Natural killer cell (primary cell): ENCODE results near the gene ARPIN. TPM values are rescaled to one million over a fixed set of nuclear protein-coding genes. Genes with fewer than 3 reads are reported as not detected.

Experiments used
- ATAC-seq, 3 donors: fragments of 150-1000 bp in 2 of 3; fragments of 200-7000 bp in 1 of 3; cut with Tn5 transposase; 1 replicate in 1 of 3; 2 replicates in 2 of 3; pipeline ENCODE4 v1.10.0; 2021; ENCODE audit warnings: mild to moderate bottlenecking in 2 of 3, moderate library complexity in 2 of 3
- DNase-seq, 2 donors: peaks; one replicate each; pipeline versions ENCODE4 v3.0.0 to v3.0.0-alpha.2; 2013 to 2021; ENCODE audit warnings: mixed read lengths in 1 of 2
- H3K27ac ChIP-seq: one replicate; pipeline ENCODE4 v1.5.1; 2013; ENCODE audit warnings: mild to moderate bottlenecking, low read length
- H3K27me3 ChIP-seq: one replicate; pipeline ENCODE4 v1.6.1; 2013; ENCODE audit warnings: low read length; ENCODE audit not compliant: control insufficient read depth, insufficient read depth
- H3K36me3 ChIP-seq: one replicate; pipeline ENCODE4 v1.6.1; 2013; ENCODE audit warnings: low read length; ENCODE audit not compliant: control insufficient read depth, insufficient read depth
- H3K4me1 ChIP-seq: one replicate; pipeline ENCODE4 v1.6.1; 2013; ENCODE audit warnings: low read length; ENCODE audit not compliant: control insufficient read depth, insufficient read depth
- H3K4me3 ChIP-seq: one replicate; pipeline ENCODE4 v1.5.1; 2013; ENCODE audit warnings: low read length
- H3K9me3 ChIP-seq: one replicate; pipeline ENCODE4 v1.6.1; 2013; ENCODE audit warnings: low read length; ENCODE audit not compliant: control insufficient read depth, insufficient read depth
- H3K27ac Mint-ChIP-seq, 2 donors: one replicate each; pipeline ENCODE4 v1.8.0; 2022; ENCODE audit warnings: mild to moderate bottlenecking in 2 of 2, mixed read lengths in 2 of 2, moderate library complexity in 1 of 2
- H3K27me3 Mint-ChIP-seq, 2 donors: one replicate each; pipeline ENCODE4 v1.8.0; 2022; ENCODE audit warnings: low read depth in 2 of 2, mixed read lengths in 2 of 2
- H3K36me3 Mint-ChIP-seq: one replicate; pipeline ENCODE4 v1.8.0; 2022; ENCODE audit warnings: mixed read lengths
- H3K4me1 Mint-ChIP-seq, 2 donors: one replicate each; pipeline ENCODE4 v1.8.0; 2022; ENCODE audit warnings: mixed read lengths in 2 of 2
- H3K4me3 Mint-ChIP-seq: one replicate; pipeline ENCODE4 v1.8.0; 2022; ENCODE audit warnings: mild to moderate bottlenecking, moderate library complexity, mixed read lengths
- H3K9me3 Mint-ChIP-seq, 2 donors: one replicate each; pipeline ENCODE4 v1.8.0; 2022; ENCODE audit warnings: mixed read lengths in 2 of 2
- CTCF ChIP-seq: fragments of 200-600 bp; IDR thresholded peaks from one replicate; pipeline ENCODE4 v1.8.0; 2022; ENCODE audit warnings: antibody characterized with exemption
- WGBS: methylation state at CpG from one replicate; pipeline ENCODE4 v1.1.7; 2013; ENCODE audit warnings: missing lambda C conversion rate; ENCODE audit not compliant: insufficient coverage; 5-methylcytosine and 5-hydroxymethylcytosine counted together
- intact Hi-C: fragments of 100-400 bp; cut with micrococcal nuclease; formaldehyde crosslinking; loops from one replicate; pipeline ENCODE4 v1.14.2; 2022
- total RNA-seq, 4 donors: library from RNA; stranded (reverse); fragments of 120-200 nt in 1 of 4; gene quantifications; one replicate each; pipeline versions ENCODE4 v1.2.3 to v1.2.4, GENCODE V29; 2013 to 2022

The ARPIN gene
- total RNA-seq, 3 donors from 2014 or later (not counting 1 experiment from before 2014, with no cell fraction given), result 0.23 to 5.5 (median 0.38) TPM

GRCh38 chr15:89912145-89912673 is 543 bp downstream of the ARPIN start:
- Histone ChIP-seq H3K36me3 (no peaks in the 10 kb centered on the region), H3K27me3 (peaks cover 13% of the 10 kb centered on the region), H3K4me1 (peaks cover 10% of the 10 kb centered on the region), H3K27ac (no peak overlapping the region), H3K4me3 (peak overlapping the region; percentile 3), H3K9me3 (no peaks in the 10 kb centered on the region)
- DNase-seq (no peak), ATAC-seq (peak in 2 of 3 donors; percentile 29 to 68)
- Mint-ChIP-seq H3K27me3 (peaks cover 10 to 14% of the 10 kb centered on the region in 2 donors), H3K9me3 (no peaks in the 10 kb centered on the region), H3K36me3 (no peaks in the 10 kb centered on the region), H3K4me1 (peaks cover 0 to 12% of the 10 kb centered on the region in 2 donors), H3K27ac (peak overlapping the region in 1 of 2 donors; percentile 84), H3K4me3 (peak overlapping the region; percentile 29)
- no peak for TF ChIP-seq CTCF
- intact Hi-C loops, result loop anchor here (5.0 kb wide), 1 partner anchor 160 kb away; no protein-coding TSS in a partner anchor
- WGBS, result 20% methylated on average over 36 of the region's 36 CpGs

GRCh38 chr15:89910891-89911626 is 1.7 kb downstream of the ARPIN start:
- intact Hi-C loops, result loop anchor here (5.0 kb wide), 1 partner anchor 161 kb away; no protein-coding TSS in a partner anchor
- DNase-seq (no peak), ATAC-seq (no peak)
- H3K4me3 ChIP-seq, result no peak overlapping the region
- no peak for TF ChIP-seq CTCF
- no peaks in the 10 kb centered on the region for H3K9me3 ChIP-seq
- Mint-ChIP-seq H3K27me3 (peaks cover 8 to 14% of the 10 kb centered on the region in 2 donors), H3K9me3 (no peaks in the 10 kb centered on the region), H3K4me3 (peak overlapping the region; percentile 60), H3K36me3 (no peaks in the 10 kb centered on the region), H3K27ac (no peak overlapping the region), H3K4me1 (peaks cover 0 to 12% of the 10 kb centered on the region in 2 donors)
- WGBS, result 54% methylated on average over 6 of the region's 6 CpGs
- no peak overlapping the region for H3K27ac ChIP-seq
- H3K4me1 ChIP-seq, result peaks cover 10% of the 10 kb centered on the region
- no peaks in the 10 kb centered on the region for H3K36me3 ChIP-seq
- peaks cover 13% of the 10 kb centered on the region for H3K27me3 ChIP-seq

GRCh38 chr15:89909611-89910010 is 3.1 kb downstream of the ARPIN start:
- intact Hi-C loops, result loop anchor here (5.0 kb wide), 1 partner anchor 163 kb away; no protein-coding TSS in a partner anchor
- Mint-ChIP-seq H3K27ac (no peak overlapping the region), H3K9me3 (no peaks in the 10 kb centered on the region), H3K4me3 (no peak overlapping the region), H3K36me3 (no peaks in the 10 kb centered on the region), H3K4me1 (peaks cover 0 to 12% of the 10 kb centered on the region in 2 donors), H3K27me3 (peaks cover 6 to 8% of the 10 kb centered on the region in 2 donors)
- no peaks in the 10 kb centered on the region for H3K36me3 ChIP-seq
- WGBS, result 95% methylated on average over 1 of the region's 2 CpGs
- H3K27ac ChIP-seq, result no peak overlapping the region
- no peak for ATAC-seq
- H3K4me1 ChIP-seq, result peaks cover 10% of the 10 kb centered on the region
- no peaks in the 10 kb centered on the region for H3K9me3 ChIP-seq
- TF ChIP-seq CTCF, result no peak
- peaks cover 13% of the 10 kb centered on the region for H3K27me3 ChIP-seq
- H3K4me3 ChIP-seq, result no peak overlapping the region
- no peak for DNase-seq
